ENCODE measurements around the gene APEX2.

DNA sequence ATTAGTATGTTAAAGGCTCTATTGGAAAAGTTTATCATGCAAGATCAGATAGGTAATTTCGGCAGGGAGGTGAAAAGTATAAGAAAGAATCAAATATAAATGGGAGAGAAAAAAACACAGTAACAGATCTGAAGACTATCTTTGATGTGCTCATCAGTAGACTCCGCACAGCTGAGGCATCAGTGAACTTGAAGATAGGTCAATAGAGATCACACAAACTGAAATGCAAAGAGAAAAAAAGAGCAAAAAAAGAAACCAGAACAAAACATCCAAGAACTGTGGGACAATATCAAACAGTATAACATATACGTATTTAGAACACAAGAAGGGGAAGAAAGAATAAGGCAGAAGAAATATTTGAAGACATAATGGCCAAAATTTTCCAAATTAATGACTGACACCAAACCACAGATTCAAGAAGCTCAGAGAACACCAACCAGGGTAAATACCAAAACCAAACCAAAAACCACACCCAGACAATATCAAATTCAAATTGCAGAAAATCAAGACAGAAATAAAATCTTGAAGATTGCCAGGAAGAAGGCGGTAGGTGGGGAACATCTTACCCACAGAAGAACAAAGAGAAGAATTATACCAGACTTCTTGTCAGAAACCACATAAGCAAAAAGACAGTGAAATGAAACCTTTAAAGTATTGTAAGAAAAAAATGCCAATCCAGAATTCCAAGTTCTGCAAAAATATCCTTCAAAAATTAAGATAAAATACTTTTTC lies 35.2 kb upstream of the APEX2 start:
- TF ChIP-seq, protein P1, sequence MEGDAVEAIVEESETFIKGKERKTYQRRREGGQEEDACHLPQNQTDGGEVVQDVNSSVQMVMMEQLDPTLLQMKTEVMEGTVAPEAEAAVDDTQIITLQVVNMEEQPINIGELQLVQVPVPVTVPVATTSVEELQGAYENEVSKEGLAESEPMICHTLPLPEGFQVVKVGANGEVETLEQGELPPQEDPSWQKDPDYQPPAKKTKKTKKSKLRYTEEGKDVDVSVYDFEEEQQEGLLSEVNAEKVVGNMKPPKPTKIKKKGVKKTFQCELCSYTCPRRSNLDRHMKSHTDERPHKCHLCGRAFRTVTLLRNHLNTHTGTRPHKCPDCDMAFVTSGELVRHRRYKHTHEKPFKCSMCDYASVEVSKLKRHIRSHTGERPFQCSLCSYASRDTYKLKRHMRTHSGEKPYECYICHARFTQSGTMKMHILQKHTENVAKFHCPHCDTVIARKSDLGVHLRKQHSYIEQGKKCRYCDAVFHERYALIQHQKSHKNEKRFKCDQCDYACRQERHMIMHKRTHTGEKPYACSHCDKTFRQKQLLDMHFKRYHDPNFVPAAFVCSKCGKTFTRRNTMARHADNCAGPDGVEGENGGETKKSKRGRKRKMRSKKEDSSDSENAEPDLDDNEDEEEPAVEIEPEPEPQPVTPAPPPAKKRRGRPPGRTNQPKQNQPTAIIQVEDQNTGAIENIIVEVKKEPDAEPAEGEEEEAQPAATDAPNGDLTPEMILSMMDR (IDR thresholded peaks at IDR 0.05): no peak
- TF ChIP-seq POLR2A (IDR thresholded peaks at IDR 0.05): no peak
